C4-2B (cell line): Measurements from ENCODE around the gene TIMP4.

Experiments
- CTCF ChIP-seq: fragments of 450-650 bp; conservative IDR thresholded peaks from 2 replicates; pipeline ENCODE4 v1.5.1; 2017; ENCODE audit warnings: mild to moderate bottlenecking
- ZFX ChIP-seq: fragments of 450-650 bp; IDR thresholded peaks from 2 replicates; pipeline ENCODE4 v1.6.1; 2017

- TF ChIP-seq CTCF (no peak), ZFX (no peak)
Measured at GRCh38 chr3:12197475-12197874, 38.8 kb upstream of the TIMP4 start.
